Keratinocyte (primary cell): ENCODE data around the gene ZNF212. TPM values are rescaled to one million over a fixed set of nuclear protein-coding genes. Genes with fewer than 3 reads are reported as not detected.

Source experiments
- DNase-seq: peaks from one replicate; pipeline ENCODE4 v3.0.0-alpha.2; 2011; ENCODE audit warnings: low read depth, missing footprints, low spot score
- FAIRE-seq: peaks from 2 replicates; lab custom pipeline; 2011; peaks lifted over from hg19 to GRCh38; lab: Jason Lieb, UNC
- H2AFZ ChIP-seq: 2 replicates; pipeline ENCODE4 v1.6.0; 2012; ENCODE audit warnings: low read length, control low read depth, inconsistent platforms; ENCODE audit not compliant: control insufficient read depth
- H3K27ac ChIP-seq: 2 replicates; pipeline ENCODE4 v1.5.1; 2011; ENCODE audit warnings: low read length; ENCODE audit not compliant: control insufficient read depth, insufficient read depth
- H3K27me3 ChIP-seq: 3 replicates; pipeline ENCODE4 v1.6.0; 2011; ENCODE audit warnings: low read length; ENCODE audit not compliant: control insufficient read depth, insufficient read depth; ENCODE audit errors: extremely low read depth
- H3K36me3 ChIP-seq, 2 experiments: 2 replicates in 1 of 2; 3 replicates in 1 of 2; pipeline ENCODE4 v1.5.1; 2011; ENCODE audit warnings: low read length in 2 of 2, mild to moderate bottlenecking in 1 of 2; ENCODE audit not compliant: control insufficient read depth in 2 of 2, insufficient read depth in 2 of 2; ENCODE audit errors: extremely low read depth in 1 of 2
- H3K4me1 ChIP-seq: 3 replicates; pipeline ENCODE4 v1.5.1; 2011; ENCODE audit warnings: low read length; ENCODE audit not compliant: control insufficient read depth, insufficient read depth; ENCODE audit errors: extremely low read depth
- H3K4me2 ChIP-seq: 3 replicates; pipeline ENCODE4 v1.6.0; 2011; ENCODE audit warnings: low read depth, low read length; ENCODE audit not compliant: control insufficient read depth, insufficient read depth; ENCODE audit errors: extremely low read depth
- H3K4me3 ChIP-seq, 3 experiments: fragments of 200-600 bp in 1 of 3; sonication (generic) in 1 of 3; 2 replicates in 2 of 3; 3 replicates in 1 of 3; pipeline ENCODE4 v1.5.1; 2011 to 2016; ENCODE audit warnings: low read length in 3 of 3, mild to moderate bottlenecking in 3 of 3, control low read depth in 2 of 3, inconsistent platforms in 1 of 3, low read depth in 1 of 3, mixed read lengths in 1 of 3, mixed run types in 1 of 3, moderate library complexity in 1 of 3; ENCODE audit not compliant: control insufficient read depth in 2 of 3, insufficient read depth in 2 of 3; ENCODE audit errors: extremely low read depth in 1 of 3
- H3K79me2 ChIP-seq: 2 replicates; pipeline ENCODE4 v1.6.0; 2012; ENCODE audit warnings: low read length; ENCODE audit not compliant: control insufficient read depth, insufficient read depth
- H3K9ac ChIP-seq: 3 replicates; pipeline ENCODE4 v1.6.0; 2011; ENCODE audit warnings: low read length; ENCODE audit not compliant: control insufficient read depth, insufficient read depth; ENCODE audit errors: extremely low read depth
- H3K9me1 ChIP-seq: 3 replicates; pipeline ENCODE4 v1.6.0; 2011; ENCODE audit warnings: low read length; ENCODE audit not compliant: control insufficient read depth, insufficient read depth; ENCODE audit errors: extremely low read depth
- H3K9me3 ChIP-seq: 2 replicates; pipeline ENCODE4 v1.5.1; 2012; ENCODE audit warnings: low read depth, low read length; ENCODE audit not compliant: control insufficient read depth
- H4K20me1 ChIP-seq: 3 replicates; pipeline ENCODE4 v1.6.0; 2011; ENCODE audit warnings: low read length; ENCODE audit not compliant: control insufficient read depth, insufficient read depth; ENCODE audit errors: extremely low read depth
- EZH2 ChIP-seq: IDR thresholded peaks from one replicate; pipeline ENCODE4 v1.6.1; 2012; ENCODE audit warnings: inconsistent platforms, mild to moderate bottlenecking, low read length, moderate library complexity
- dilution Hi-C: fragments of 300-500 bp; cut with MboI; formaldehyde crosslinking; loops from one replicate; pipeline ENCODE4 v1.7.0; 2020; ENCODE audit warnings: low sequenced_read_pairs; ENCODE audit not compliant: extremely low pct_ligation_motif_present
- polyA plus RNA-seq, 5 experiments: library from polyadenylated mRNA; depleted of rRNA in 3 of 5; stranded (reverse) in 3 of 5; stranded (forward) in 1 of 5; unstranded in 1 of 5; fragments of >200 nt; gene quantifications; 1 replicate in 1 of 5; 2 replicates in 3 of 5; 3 replicates in 1 of 5; pipeline versions ENCODE4 v1.2.1 to v1.2.3, GENCODE V29; 2011 to 2012; ENCODE audit warnings: missing spikeins in 2 of 5, low read depth in 1 of 5, low replicate concordance in 1 of 5
- TF ChIP-seq, protein P1 (sequence below), 3 experiments: IDR thresholded peaks in 1 of 3; conservative IDR thresholded peaks in 1 of 3; optimal IDR thresholded peaks in 1 of 3; 2 replicates in 2 of 3; 3 replicates in 1 of 3; pipeline versions ENCODE3 to v1.5.1; 2011; ENCODE audit warnings: low read length in 3 of 3, mild to moderate bottlenecking in 3 of 3, moderate library complexity in 2 of 3, control low read depth in 1 of 3, inconsistent platforms in 1 of 3; ENCODE audit not compliant: insufficient read depth in 2 of 3; ENCODE audit errors: extremely low read depth in 1 of 3

ZNF212 gene
- polyA plus RNA-seq, 1 donor (not counting 4 experiments of a cell fraction or from before 2014, with no cell fraction given): 3.8 TPM

DNA sequence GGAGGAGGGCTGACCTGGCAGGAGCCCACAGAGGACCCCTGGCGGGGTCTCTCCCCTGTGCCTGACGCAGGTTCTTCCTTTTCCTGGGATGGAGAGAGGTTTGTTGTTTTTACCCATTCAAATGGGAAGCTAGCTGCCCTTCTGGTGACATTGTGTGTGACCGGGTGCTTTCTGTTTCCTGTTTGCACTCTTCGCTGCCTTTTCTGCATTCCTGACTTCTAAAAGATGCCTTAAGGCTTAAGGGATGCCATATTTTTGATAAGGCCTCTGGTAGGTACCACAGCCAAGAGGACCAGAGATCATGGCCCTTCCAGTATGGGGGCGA lies 42.8 kb downstream of the ZNF212 start:
- no peaks in the 10 kb centered on the region for H3K79me2 ChIP-seq

DNA sequence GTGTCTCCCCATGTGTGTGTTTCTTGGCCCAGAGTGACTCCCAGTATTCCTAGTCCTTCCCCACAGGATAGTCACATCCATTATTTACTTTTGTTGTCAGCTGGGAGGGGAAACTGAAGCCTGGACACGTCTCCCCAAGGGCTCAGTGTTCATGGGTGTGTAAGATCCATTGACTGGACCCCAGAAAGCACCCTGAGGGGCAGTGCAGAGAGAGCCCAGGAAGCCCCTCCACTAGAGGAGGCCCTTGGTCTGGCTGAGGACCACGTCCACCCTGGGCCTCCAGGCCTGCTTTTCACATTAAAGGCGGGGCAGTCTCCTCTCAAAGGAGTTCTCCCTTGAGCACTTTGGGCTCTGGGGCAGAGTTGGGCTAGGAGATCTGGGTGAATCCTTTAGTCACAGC lies 43.9 kb downstream of the ZNF212 start:
- TF ChIP-seq, protein P1, sequence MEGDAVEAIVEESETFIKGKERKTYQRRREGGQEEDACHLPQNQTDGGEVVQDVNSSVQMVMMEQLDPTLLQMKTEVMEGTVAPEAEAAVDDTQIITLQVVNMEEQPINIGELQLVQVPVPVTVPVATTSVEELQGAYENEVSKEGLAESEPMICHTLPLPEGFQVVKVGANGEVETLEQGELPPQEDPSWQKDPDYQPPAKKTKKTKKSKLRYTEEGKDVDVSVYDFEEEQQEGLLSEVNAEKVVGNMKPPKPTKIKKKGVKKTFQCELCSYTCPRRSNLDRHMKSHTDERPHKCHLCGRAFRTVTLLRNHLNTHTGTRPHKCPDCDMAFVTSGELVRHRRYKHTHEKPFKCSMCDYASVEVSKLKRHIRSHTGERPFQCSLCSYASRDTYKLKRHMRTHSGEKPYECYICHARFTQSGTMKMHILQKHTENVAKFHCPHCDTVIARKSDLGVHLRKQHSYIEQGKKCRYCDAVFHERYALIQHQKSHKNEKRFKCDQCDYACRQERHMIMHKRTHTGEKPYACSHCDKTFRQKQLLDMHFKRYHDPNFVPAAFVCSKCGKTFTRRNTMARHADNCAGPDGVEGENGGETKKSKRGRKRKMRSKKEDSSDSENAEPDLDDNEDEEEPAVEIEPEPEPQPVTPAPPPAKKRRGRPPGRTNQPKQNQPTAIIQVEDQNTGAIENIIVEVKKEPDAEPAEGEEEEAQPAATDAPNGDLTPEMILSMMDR (optimal IDR thresholded peaks at IDR 0.05 in 1 of 3, IDR thresholded peaks at IDR 0.05 in 1 of 3, conservative IDR thresholded peaks at IDR 0.05 in 1 of 3; ENCODE audit: extremely low read depth in 1 of 3, insufficient read depth in 2 of 3, low read length in 3 of 3): no peak
- dilution Hi-C loops: no loop called here
- Histone ChIP-seq H3K4me3 (no peak overlapping the region), H3K27ac (no peak overlapping the region), H3K79me2 (no peaks in the 10 kb centered on the region), H3K27me3 (no peaks in the 10 kb centered on the region), H3K9me3 (no peaks in the 10 kb centered on the region), H3K4me1 (peaks cover 19% of the 10 kb centered on the region), H4K20me1 (no peaks in the 10 kb centered on the region), H3K9me1 (no peaks in the 10 kb centered on the region), H2AFZ (no peak overlapping the region), H3K9ac (no peak overlapping the region), H3K36me3 (peaks cover 5 to 17% of the 10 kb centered on the region in 2 experiments), H3K4me2 (no peak overlapping the region)
- no peak for DNase-seq
- FAIRE-seq: no peak

More for the DNA sequence above, 42.8 kb downstream of the ZNF212 start:
- Histone ChIP-seq H2AFZ (no peak overlapping the region), H3K27me3 (no peaks in the 10 kb centered on the region), H3K4me1 (peaks cover 19% of the 10 kb centered on the region), H3K9me1 (no peaks in the 10 kb centered on the region), H3K9me3 (no peaks in the 10 kb centered on the region), H3K36me3 (peaks cover 8 to 22% of the 10 kb centered on the region in 2 experiments), H3K27ac (no peak overlapping the region), H3K4me2 (no peak overlapping the region), H3K4me3 (no peak overlapping the region), H3K9ac (no peak overlapping the region), H4K20me1 (no peaks in the 10 kb centered on the region)
- DNase-seq: no peak
- TF ChIP-seq, protein P1 (optimal IDR thresholded peaks at IDR 0.05 in 1 of 3, IDR thresholded peaks at IDR 0.05 in 1 of 3, conservative IDR thresholded peaks at IDR 0.05 in 1 of 3; ENCODE audit: extremely low read depth in 1 of 3, insufficient read depth in 2 of 3, low read length in 3 of 3): no peak
- TF ChIP-seq EZH2: no peak
- no peak for FAIRE-seq
- dilution Hi-C loops: no loop called here
